ELF-1 (cell line): ENCODE results near the gene GAK.

Experiments used
- DNase-seq: peaks from one replicate; pipeline ENCODE4 v3.0.0-alpha.2; 2016; ENCODE audit warnings: low read depth, low spot score

Gene GAK

GRCh38 chr4:964346-965025 is 32.4 kb upstream of the GAK start:
- no peak for DNase-seq

- DNase-seq: no peak
These were observed 31.4 kb upstream of the GAK start for GRCh38 chr4:963276-964225.

GRCh38 chr4:962231-963208 is 30.4 kb upstream of the GAK start:
- DNase-seq: no peak

GRCh38 chr4:961351-962230 is 29.5 kb upstream of the GAK start:
- no peak for DNase-seq

GRCh38 chr4:960636-961350 is 28.7 kb upstream of the GAK start:
- DNase-seq: no peak

GRCh38 chr4:960140-960635 is 28.1 kb upstream of the GAK start:
- DNase-seq: no peak

- DNase-seq: no peak
These were observed 27.4 kb upstream of the GAK start for GRCh38 chr4:959338-960139.

GRCh38 chr4:958696-959337 is 26.7 kb upstream of the GAK start:
- DNase-seq: no peak

- DNase-seq: no peak
These were observed 26.2 kb upstream of the GAK start for GRCh38 chr4:958314-958665.

- DNase-seq: no peak
These were observed 25.6 kb upstream of the GAK start for GRCh38 chr4:957581-958313.

- DNase-seq: no peak
These were observed 25.1 kb upstream of the GAK start for GRCh38 chr4:957231-957580.

- DNase-seq: no peak
These were observed 24.6 kb upstream of the GAK start for GRCh38 chr4:956531-957230.

GRCh38 chr4:955931-956381 is 23.8 kb upstream of the GAK start:
- DNase-seq: no peak

- DNase-seq: no peak
These were observed 23.2 kb upstream of the GAK start for GRCh38 chr4:955161-955921.

GRCh38 chr4:954211-955020 is 22.3 kb upstream of the GAK start:
- no peak for DNase-seq

- no peak for DNase-seq
These were observed 21.4 kb upstream of the GAK start for GRCh38 chr4:953574-953915.
